K562 (cell line): ENCODE data around the gene TMBIM4. TPM values are rescaled to one million over a fixed set of nuclear protein-coding genes. Genes with fewer than 3 reads are reported as not detected.
A peak's percentile ranks its signal among the peaks of the same experiment; 100 is the strongest.

Source experiments
- ATAC-seq: fragments of 200-7000 bp; cut with Tn5 transposase; 3 replicates; pipeline ENCODE4 v1.9.1; 2020; ENCODE audit warnings: moderate library complexity
- BruUV-seq: library from RNA; stranded (reverse); fragments of 400-500 nt; replicated peaks from 2 replicates; lab custom pipeline; 2021; lab: Mats Ljungman, UMichigan
- CTCF ChIA-PET: fragments of 300-600 bp; formaldehyde crosslinking; extraction: SDS; loops from one replicate; lab custom pipeline; 2021; ENCODE audit warnings: low intra/inter-chr PET ratio; lab: Yijun Ruan, JAX
- POLR2A ChIA-PET: fragments of 300-600, 350-650 bp; sonication (Branson Sonifier 250); formaldehyde crosslinking; extraction: SDS; loops from one replicate; lab custom pipeline; 2021; ENCODE audit warnings: antibody characterized with exemption, inconsistent platforms; lab: Yijun Ruan, JAX
- DNase-seq, 4 experiments: peaks; one replicate each; pipeline versions ENCODE4 v3.0.0 to v3.0.0-alpha.2; 2011 to 2018; ENCODE audit warnings: low spot score in 3 of 4, mixed read lengths in 3 of 4; ENCODE audit errors: extremely low read depth in 1 of 4
- FAIRE-seq: peaks from 2 replicates; lab custom pipeline; 2011; peaks lifted over from hg19 to GRCh38; lab: Jason Lieb, UNC
- H2AFZ ChIP-seq: 2 replicates; pipeline ENCODE4 v1.6.0; 2011; ENCODE audit warnings: low read depth, low read length, control low read depth, inconsistent platforms
- H3K27ac ChIP-seq: fragments of 200-600 bp; 3 replicates; pipeline ENCODE4 v1.8.0; 2011; ENCODE audit warnings: low read depth, mild to moderate bottlenecking, control low read depth, inconsistent platforms, low read length, moderate library complexity, mixed read lengths; ENCODE audit errors: extremely low read depth
- H3K27me3 ChIP-seq, 2 experiments: fragments of 300-600 bp in 1 of 2; 2 replicates in 1 of 2; 3 replicates in 1 of 2; pipeline versions ENCODE4 v1.6.0 to v1.8.0; 2011; ENCODE audit warnings: inconsistent platforms in 2 of 2, low read length in 2 of 2, mild to moderate bottlenecking in 1 of 2, mixed read lengths in 1 of 2, moderate library complexity in 1 of 2; ENCODE audit not compliant: control insufficient read depth in 2 of 2, insufficient read depth in 2 of 2
- H3K36me3 ChIP-seq: fragments of 300-600 bp; 3 replicates; pipeline ENCODE4 v1.8.0; 2011; ENCODE audit warnings: mild to moderate bottlenecking, low read length, inconsistent platforms; ENCODE audit not compliant: control insufficient read depth, insufficient read depth
- H3K4me1 ChIP-seq, 2 experiments: fragments of 200-600 bp in 1 of 2; replicated peaks in 1 of 2; 2 replicates in 1 of 2; 3 replicates in 1 of 2; pipeline versions ENCODE4 v1.5.1 to v1.8.0; 2011; ENCODE audit warnings: inconsistent platforms in 2 of 2, low read length in 2 of 2, mild to moderate bottlenecking in 1 of 2, mixed read lengths in 1 of 2, moderate library complexity in 1 of 2; ENCODE audit not compliant: control insufficient read depth in 2 of 2, insufficient read depth in 2 of 2
- H3K4me2 ChIP-seq: 2 replicates; pipeline ENCODE4 v1.6.1; 2011; ENCODE audit warnings: low read length, control low read depth, inconsistent platforms, mixed read lengths; ENCODE audit not compliant: insufficient read depth
- H3K4me3 ChIP-seq: fragments of 200-600 bp; sonication (generic), shearing (Covaris generic); 2 replicates; pipeline ENCODE4 v1.5.1; 2016; ENCODE audit warnings: control low read depth, inconsistent platforms
- H3K79me2 ChIP-seq: fragments of 200-600 bp; 3 replicates; pipeline ENCODE4 v1.8.0; 2011; ENCODE audit warnings: low read length, inconsistent platforms; ENCODE audit not compliant: control insufficient read depth, insufficient read depth
- H3K9ac ChIP-seq, 2 experiments: 2 replicates each; pipeline versions ENCODE4 v1.6.0 to v1.6.1; 2011; ENCODE audit warnings: low read depth in 2 of 2, low read length in 2 of 2, control low read depth in 1 of 2, inconsistent platforms in 1 of 2, mild to moderate bottlenecking in 1 of 2, mixed read lengths in 1 of 2; ENCODE audit not compliant: insufficient read depth in 1 of 2
- H3K9me1 ChIP-seq: one replicate; pipeline ENCODE4 v1.6.0; 2011; ENCODE audit warnings: inconsistent platforms, mild to moderate bottlenecking, low read length, moderate library complexity; ENCODE audit not compliant: control insufficient read depth, insufficient read depth
- H3K9me3 ChIP-seq: replicated peaks from 2 replicates; pipeline ENCODE4 v1.5.1; 2011; ENCODE audit warnings: low read depth, low read length, inconsistent platforms; ENCODE audit not compliant: control insufficient read depth, insufficient read depth
- H4K20me1 ChIP-seq: replicated peaks from 2 replicates; pipeline ENCODE4 v1.6.1; 2011; ENCODE audit warnings: low read length, inconsistent platforms, mixed read lengths; ENCODE audit not compliant: control insufficient read depth, insufficient read depth
- WGBS: fragments of 100-300 bp; shearing (Covaris generic); methylation state at CpG from one replicate; pipeline ENCODE4 v1.1.6; 2016; ENCODE audit warnings: low coverage, mixed read lengths; ENCODE audit not compliant: insufficient coverage; ENCODE audit errors: missing lambda C conversion rate; 5-methylcytosine and 5-hydroxymethylcytosine counted together
- in situ Hi-C: fragments of 300-500 bp; cut with MboI; formaldehyde crosslinking; loops from 4 replicates; pipeline ENCODE4 v1.15.0; 2018; ENCODE audit warnings: inconsistent platforms, mixed read lengths
- intact Hi-C: fragments of 100-400 bp; cut with micrococcal nuclease; formaldehyde crosslinking; loops from 2 replicates; pipeline ENCODE4 v1.14.2; 2022
- polyA plus RNA-seq, 8 experiments: library from polyadenylated mRNA; depleted of rRNA in 4 of 8; stranded (reverse) in 5 of 8; unstranded in 3 of 8; fragments of >200 nt; fragmentation: Nextera tagmentation in 2 of 8; fragmentation: Illumina TruSeq in 1 of 8; extraction: Ambion mirVana in 2 of 8; extraction: Trizol in 1 of 8; gene quantifications; 2 replicates each; pipeline versions ENCODE4 v1.2.1 to v1.2.3, GENCODE V29; 2011 to 2014; ENCODE audit warnings: inconsistent platforms in 1 of 8, missing spikeins in 1 of 8
- total RNA-seq, 7 experiments: library from RNA; depleted of rRNA in 6 of 7; stranded (reverse); fragments of >200 nt in 6 of 7; fragmentation: Illumina TruSeq in 2 of 7; extraction: Trizol in 2 of 7; gene quantifications; 2 replicates each; pipeline versions ENCODE4 v1.2.1 to v1.2.3, GENCODE V29; 2011 to 2021; ENCODE audit warnings: low replicate concordance in 1 of 7
- TF ChIP-seq, protein P1 (sequence below): fragments of 250-450 bp; sonication (Bioruptor Pico); IDR thresholded peaks from 2 replicates; pipeline ENCODE4 v1.8.0; 2021; ENCODE audit warnings: borderline replicate concordance, mild to moderate bottlenecking, moderate library complexity; ENCODE audit not compliant: poor library complexity, severe bottlenecking
- TF ChIP-seq, protein P2 (sequence below): IDR thresholded peaks from 2 replicates; pipeline ENCODE4 v1.6.1; 2016; ENCODE audit warnings: missing genetic modification characterization, missing compliant biosample characterization

Gene TMBIM4
- total and polyA plus RNA-seq, 9 of the 15 experiments (the other 6 are each of a cell fraction or from before 2014, with no cell fraction given), result 18.6 to 272 (median 50.0) TPM

- FAIRE-seq, result no peak
- DNase-seq, result no peak
- no peak for ATAC-seq
- Histone ChIP-seq H3K9ac (no peak overlapping the region), H3K9me1 (no peaks in the 10 kb centered on the region), H3K4me3 (no peak overlapping the region), H3K27ac (no peak overlapping the region), H3K79me2 (no peaks in the 10 kb centered on the region), H3K36me3 (no peaks in the 10 kb centered on the region), H4K20me1 (no peaks in the 10 kb centered on the region), H3K27me3 (peaks cover 2 to 8% of the 10 kb centered on the region in 2 experiments; a peak in 1 of 5 replicates), H3K9me3 (no peaks in the 10 kb centered on the region), H3K4me1 (no peaks in the 10 kb centered on the region), H2AFZ (no peak overlapping the region), H3K4me2 (no peak overlapping the region)
- ChIA-PET CTCF (no interaction called here), POLR2A (interaction anchor here (0.8 kb wide), 1 partner anchor 550 kb away, joined by 3 read pairs; no protein-coding TSS in a partner anchor)
- no TSS peak for BruUV-seq
- WGBS, result 4% methylated on average over 4 of the region's 4 CpGs
- intact Hi-C loops, result no loop called here
- TF ChIP-seq, protein P1, sequence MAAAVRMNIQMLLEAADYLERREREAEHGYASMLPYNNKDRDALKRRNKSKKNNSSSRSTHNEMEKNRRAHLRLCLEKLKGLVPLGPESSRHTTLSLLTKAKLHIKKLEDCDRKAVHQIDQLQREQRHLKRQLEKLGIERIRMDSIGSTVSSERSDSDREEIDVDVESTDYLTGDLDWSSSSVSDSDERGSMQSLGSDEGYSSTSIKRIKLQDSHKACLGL (CRISPR knock-in tag), result no peak
- TF ChIP-seq, protein P2, sequence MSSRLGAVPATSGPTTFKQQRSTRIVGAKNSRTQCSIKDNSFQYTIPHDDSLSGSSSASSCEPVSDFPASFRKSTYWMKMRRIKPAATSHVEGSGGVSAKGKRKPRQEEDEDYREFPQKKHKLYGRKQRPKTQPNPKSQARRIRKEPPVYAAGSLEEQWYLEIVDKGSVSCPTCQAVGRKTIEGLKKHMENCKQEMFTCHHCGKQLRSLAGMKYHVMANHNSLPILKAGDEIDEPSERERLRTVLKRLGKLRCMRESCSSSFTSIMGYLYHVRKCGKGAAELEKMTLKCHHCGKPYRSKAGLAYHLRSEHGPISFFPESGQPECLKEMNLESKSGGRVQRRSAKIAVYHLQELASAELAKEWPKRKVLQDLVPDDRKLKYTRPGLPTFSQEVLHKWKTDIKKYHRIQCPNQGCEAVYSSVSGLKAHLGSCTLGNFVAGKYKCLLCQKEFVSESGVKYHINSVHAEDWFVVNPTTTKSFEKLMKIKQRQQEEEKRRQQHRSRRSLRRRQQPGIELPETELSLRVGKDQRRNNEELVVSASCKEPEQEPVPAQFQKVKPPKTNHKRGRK, result peak; percentile 52
- in situ Hi-C loops, result no loop called here
These were observed 79.6 kb downstream of the TMBIM4 start for GRCh38 chr12:66090157-66090556.
